ENCODE measurements around the gene RIMS1.

GRCh38 chr6:72412709-72413044, 526.3 kb downstream of the RIMS1 start:
- TF ChIP-seq CTCF (IDR thresholded peaks at IDR 0.05; ENCODE audit: insufficient read depth, low read length, poor library complexity, severe bottlenecking) (no peak), EZH2phosphoT487 (conservative IDR thresholded peaks at IDR 0.05; ENCODE audit: low read length) (no peak)

Measured in SU-DHL-6 (cell line).